HCT116 (cell line): ENCODE data around the gene HOXD8. TPM values are rescaled to one million over a fixed set of nuclear protein-coding genes. Genes with fewer than 3 reads are reported as not detected.

Source experiments
- ATAC-seq: fragments of 200-7000 bp; cut with Tn5 transposase; 2 replicates; pipeline ENCODE4 v1.9.1; 2020; ENCODE audit warnings: mild to moderate bottlenecking, moderate library complexity
- BruUV-seq: library from RNA; stranded (reverse); fragments of 400-500 nt; replicated peaks from 2 replicates; lab custom pipeline; 2021; lab: Mats Ljungman, UMichigan
- CTCF ChIA-PET: fragments of 300-600 bp; sonication (Branson Sonifier 250); formaldehyde crosslinking; loops from one replicate; lab custom pipeline; 2021; ENCODE audit warnings: antibody characterized with exemption; lab: Charles Lee
- POLR2A ChIA-PET: fragments of 300-600, 350-600 bp; sonication (Branson Sonifier 250); formaldehyde crosslinking; loops from one replicate; lab custom pipeline; 2021; ENCODE audit warnings: antibody characterized with exemption; lab: Charles Lee
- RAD21 ChIA-PET, 2 experiments: fragments of 300-600 bp; sonication (Branson Sonifier 250); formaldehyde crosslinking; loops; one replicate each; lab custom pipeline; 2023; ENCODE audit warnings: low total read pairs in 2 of 2; ENCODE audit not compliant: uncharacterized antibody in 2 of 2, unreplicated experiment in 2 of 2, low non-redundant PET in 1 of 2; lab: Charles Lee
- DNase-seq: peaks from one replicate; pipeline ENCODE4 v3.0.0-alpha.2; 2010; ENCODE audit warnings: low read depth, low spot score
- H2AFZ ChIP-seq: fragments of 200-600 bp; shearing (Covaris generic), sonication (generic); 2 replicates; pipeline ENCODE4 v1.6.1; 2017; ENCODE audit warnings: low read depth, mixed run types, mixed read lengths, antibody characterized with exemption, low read length; ENCODE audit not compliant: poor library complexity, severe bottlenecking
- H3K27ac ChIP-seq: 2 replicates; pipeline ENCODE4 v1.5.1; 2012; ENCODE audit warnings: low read depth, low read length
- H3K27me3 ChIP-seq: fragments of 200-600 bp; sonication (generic); 2 replicates; pipeline ENCODE4 v1.6.1; 2016; ENCODE audit warnings: mixed run types, low read length, mixed read lengths; ENCODE audit not compliant: insufficient read depth
- H3K36me3 ChIP-seq, 2 experiments: fragments of 200-500 bp in 1 of 2; fragments of 200-600 bp in 1 of 2; sonication (Bioruptor generic) in 1 of 2; sonication (generic) in 1 of 2; 2 replicates each; pipeline versions ENCODE4 v1.5.1 to v1.6.1; 2014 to 2016; ENCODE audit warnings: low read length in 2 of 2, inconsistent platforms in 1 of 2, mixed read lengths in 1 of 2, mixed run types in 1 of 2; ENCODE audit not compliant: insufficient read depth in 2 of 2, control insufficient read depth in 1 of 2
- H3K4me1 ChIP-seq, 2 experiments: fragments of 200-600 bp in 1 of 2; sonication (generic) in 1 of 2; 2 replicates each; pipeline versions ENCODE4 v1.5.1 to v1.6.1; 2012 to 2017; ENCODE audit warnings: low read length in 2 of 2, inconsistent platforms in 1 of 2, mild to moderate bottlenecking in 1 of 2, mixed read lengths in 1 of 2, mixed run types in 1 of 2, moderate library complexity in 1 of 2; ENCODE audit not compliant: insufficient read depth in 2 of 2, control insufficient read depth in 1 of 2
- H3K4me2 ChIP-seq: fragments of 200-600 bp; sonication (generic); 2 replicates; pipeline ENCODE4 v1.6.1; 2017; ENCODE audit warnings: mixed run types, low read length, mixed read lengths
- H3K4me3 ChIP-seq, 2 experiments: fragments of 200-600 bp in 1 of 2; sonication (generic) in 1 of 2; replicated peaks in 1 of 2; 2 replicates each; pipeline ENCODE4 v1.5.1; 2011 to 2016; ENCODE audit warnings: low read length in 2 of 2, control low read depth in 1 of 2, low read depth in 1 of 2, mild to moderate bottlenecking in 1 of 2, mixed read lengths in 1 of 2, mixed run types in 1 of 2
- H3K79me2 ChIP-seq: fragments of 200-600 bp; sonication (generic); 2 replicates; pipeline ENCODE4 v1.6.1; 2017; ENCODE audit warnings: mild to moderate bottlenecking, mixed run types, low read length, moderate library complexity, mixed read lengths; ENCODE audit not compliant: insufficient read depth
- H3K9ac ChIP-seq: fragments of 200-600 bp; sonication (generic); 2 replicates; pipeline ENCODE4 v1.6.1; 2016; ENCODE audit warnings: low read length, mixed read lengths
- H3K9me2 ChIP-seq: fragments of 200-600 bp; sonication (generic), shearing (Covaris generic); 2 replicates; pipeline ENCODE4 v1.6.1; 2017; ENCODE audit warnings: mixed run types, mild to moderate bottlenecking, moderate library complexity; ENCODE audit not compliant: insufficient read depth
- H3K9me3 ChIP-seq, 2 experiments: fragments of 200-500 bp in 1 of 2; fragments of 200-600 bp in 1 of 2; sonication (Bioruptor generic) in 1 of 2; sonication (generic) in 1 of 2; 2 replicates each; pipeline ENCODE4 v1.6.1; 2014 to 2017; ENCODE audit warnings: low read length in 2 of 2, mixed read lengths in 2 of 2, inconsistent platforms in 1 of 2, low read depth in 1 of 2, mild to moderate bottlenecking in 1 of 2, mixed run types in 1 of 2, moderate library complexity in 1 of 2; ENCODE audit not compliant: control insufficient read depth in 1 of 2, insufficient read depth in 1 of 2
- H4K20me1 ChIP-seq: fragments of 200-600 bp; sonication (generic), shearing (Covaris generic); 2 replicates; pipeline ENCODE4 v1.6.1; 2017; ENCODE audit warnings: mixed run types, mild to moderate bottlenecking, moderate library complexity; ENCODE audit not compliant: insufficient read depth
- CBX3 ChIP-seq: IDR thresholded peaks from 2 replicates; pipeline ENCODE4 v1.6.1; 2012; ENCODE audit warnings: low read depth
- CEBPB ChIP-seq: IDR thresholded peaks from 2 replicates; pipeline ENCODE4 v1.6.1; 2012; ENCODE audit warnings: low read depth
- EGR1 ChIP-seq: IDR thresholded peaks from 2 replicates; pipeline ENCODE4 v1.6.1; 2012; ENCODE audit warnings: low read depth
- ELF1 ChIP-seq: IDR thresholded peaks from 2 replicates; pipeline ENCODE4 v1.6.1; 2012; ENCODE audit warnings: low read depth, borderline replicate concordance
- EZH2phosphoT487 ChIP-seq: fragments of 200-600 bp; IDR thresholded peaks from 2 replicates; pipeline ENCODE4 v1.6.1; 2018; ENCODE audit warnings: antibody characterized with exemption, borderline replicate concordance
- POLR2A ChIP-seq: IDR thresholded peaks from 2 replicates; pipeline ENCODE4 v1.7.0; 2011; ENCODE audit warnings: borderline replicate concordance; ENCODE audit not compliant: insufficient read depth, insufficient read length; ENCODE audit errors: extremely low read depth
- RAD21 ChIP-seq: IDR thresholded peaks from 2 replicates; pipeline ENCODE4 v1.6.1; 2012; ENCODE audit warnings: low read depth, mild to moderate bottlenecking
- SP1 ChIP-seq: IDR thresholded peaks from 2 replicates; pipeline ENCODE4 v1.6.1; 2012; ENCODE audit warnings: low read depth
- SRF ChIP-seq: IDR thresholded peaks from 2 replicates; pipeline ENCODE4 v1.6.1; 2012; ENCODE audit warnings: low read depth
- TCF7L2 ChIP-seq: IDR thresholded peaks from 2 replicates; pipeline ENCODE4 v1.7.0; 2011; ENCODE audit warnings: borderline replicate concordance, inconsistent platforms; ENCODE audit not compliant: insufficient read depth, insufficient read length; ENCODE audit errors: extremely low read depth
- YY1 ChIP-seq: IDR thresholded peaks from 2 replicates; pipeline ENCODE4 v1.6.1; 2011; ENCODE audit warnings: low read length, low read depth, moderate library complexity, mild to moderate bottlenecking; ENCODE audit not compliant: insufficient replicate concordance; ENCODE audit errors: extremely low read depth
- ZNF274 ChIP-seq: fragments of 200-500 bp; sonication (Bioruptor generic); IDR thresholded peaks from 2 replicates; pipeline ENCODE4 v1.6.1; 2014; ENCODE audit warnings: mild to moderate bottlenecking, low read depth, low read length, inconsistent platforms
- intact Hi-C: fragments of 100-400 bp; cut with micrococcal nuclease; formaldehyde crosslinking; loops from 2 replicates; pipeline ENCODE4 v1.10.0; 2022
- total RNA-seq: library from RNA; stranded (reverse); gene quantifications from one replicate; pipeline ENCODE4 v1.2.1, GENCODE V29; 2021; ENCODE audit not compliant: unreplicated experiment
- TF ChIP-seq, protein P1 (sequence below): IDR thresholded peaks from 2 replicates; pipeline ENCODE4 v1.6.1; 2012
- TF ChIP-seq, protein P2 (sequence below): IDR thresholded peaks from 2 replicates; pipeline ENCODE4 v1.6.1; 2011; ENCODE audit warnings: mild to moderate bottlenecking, low read length, moderate library complexity; ENCODE audit not compliant: insufficient replicate concordance; ENCODE audit errors: extremely low read depth
- TF ChIP-seq, protein P3 (sequence below): IDR thresholded peaks from 2 replicates; pipeline ENCODE4 v1.6.1; 2012

Gene HOXD8
- total RNA-seq, 1 experiment from 2014 or later, result 6.0 TPM

DNA sequence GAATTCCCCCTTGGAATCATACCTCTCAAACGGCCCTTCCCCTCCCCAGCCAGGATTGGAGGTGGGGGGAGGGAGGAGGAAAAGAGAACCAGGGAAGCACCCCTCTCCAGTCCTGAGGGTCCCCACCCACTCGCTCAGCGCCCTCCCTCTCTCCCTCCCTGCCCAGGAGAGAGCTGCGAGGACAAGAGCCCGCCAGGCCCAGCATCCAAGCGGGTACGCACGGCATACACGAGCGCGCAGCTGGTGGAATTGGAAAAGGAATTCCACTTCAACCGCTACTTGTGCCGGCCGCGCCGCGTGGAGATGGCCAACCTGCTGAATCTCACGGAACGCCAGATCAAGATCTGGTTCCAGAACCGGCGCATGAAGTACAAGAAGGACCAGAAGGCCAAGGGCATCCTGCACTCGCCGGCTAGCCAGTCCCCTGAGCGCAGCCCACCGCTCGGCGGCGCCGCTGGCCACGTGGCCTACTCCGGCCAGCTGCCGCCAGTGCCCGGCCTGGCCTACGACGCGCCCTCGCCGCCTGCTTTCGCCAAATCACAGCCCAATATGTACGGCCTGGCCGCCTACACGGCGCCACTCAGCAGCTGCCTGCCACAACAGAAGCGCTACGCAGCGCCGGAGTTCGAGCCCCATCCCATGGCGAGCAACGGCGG is 42.0 kb downstream of the HOXD8 start:
- ATAC-seq (no peak), DNase-seq (no peak)
- no TSS peak for BruUV-seq
- no peaks in the 10 kb centered on the region for H3K27me3 ChIP-seq
- no peak overlapping the region for H3K9ac ChIP-seq
- ChIA-PET RAD21 (no interaction called here), CTCF (no interaction called here), POLR2A (no interaction called here)
- intact Hi-C loops, result no loop called here
- H4K20me1 ChIP-seq, result no peaks in the 10 kb centered on the region
- H3K79me2 ChIP-seq, result no peaks in the 10 kb centered on the region
- no peak overlapping the region for H2AFZ ChIP-seq
- H3K4me1 ChIP-seq, result no peaks in the 10 kb centered on the region
- no peaks in the 10 kb centered on the region for H3K9me2 ChIP-seq
- H3K36me3 ChIP-seq, result no peaks in the 10 kb centered on the region
- no peaks in the 10 kb centered on the region for H3K9me3 ChIP-seq
- TF ChIP-seq EGR1 (no peak), CEBPB (no peak), ELF1 (no peak)
- TF ChIP-seq, protein P1, sequence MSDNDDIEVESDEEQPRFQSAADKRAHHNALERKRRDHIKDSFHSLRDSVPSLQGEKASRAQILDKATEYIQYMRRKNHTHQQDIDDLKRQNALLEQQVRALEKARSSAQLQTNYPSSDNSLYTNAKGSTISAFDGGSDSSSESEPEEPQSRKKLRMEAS, result no peak
- H3K4me3 ChIP-seq, result no peak overlapping the region
- H3K27ac ChIP-seq, result no peak overlapping the region
- no peak overlapping the region for H3K4me2 ChIP-seq

- RAD21 ChIA-PET, result no interaction called here
- POLR2A ChIA-PET, result no interaction called here
- no peaks in the 10 kb centered on the region for H3K79me2 ChIP-seq
- intact Hi-C loops, result no loop called here
- no peaks in the 10 kb centered on the region for H4K20me1 ChIP-seq
- no peaks in the 10 kb centered on the region for H3K4me1 ChIP-seq
- ATAC-seq (no peak), DNase-seq (no peak)
- no peak overlapping the region for H3K4me2 ChIP-seq
- H2AFZ ChIP-seq, result no peak overlapping the region
- no peaks in the 10 kb centered on the region for H3K36me3 ChIP-seq
- TF ChIP-seq POLR2A, result no peak
- TF ChIP-seq CEBPB, result no peak
- TF ChIP-seq, protein P2, sequence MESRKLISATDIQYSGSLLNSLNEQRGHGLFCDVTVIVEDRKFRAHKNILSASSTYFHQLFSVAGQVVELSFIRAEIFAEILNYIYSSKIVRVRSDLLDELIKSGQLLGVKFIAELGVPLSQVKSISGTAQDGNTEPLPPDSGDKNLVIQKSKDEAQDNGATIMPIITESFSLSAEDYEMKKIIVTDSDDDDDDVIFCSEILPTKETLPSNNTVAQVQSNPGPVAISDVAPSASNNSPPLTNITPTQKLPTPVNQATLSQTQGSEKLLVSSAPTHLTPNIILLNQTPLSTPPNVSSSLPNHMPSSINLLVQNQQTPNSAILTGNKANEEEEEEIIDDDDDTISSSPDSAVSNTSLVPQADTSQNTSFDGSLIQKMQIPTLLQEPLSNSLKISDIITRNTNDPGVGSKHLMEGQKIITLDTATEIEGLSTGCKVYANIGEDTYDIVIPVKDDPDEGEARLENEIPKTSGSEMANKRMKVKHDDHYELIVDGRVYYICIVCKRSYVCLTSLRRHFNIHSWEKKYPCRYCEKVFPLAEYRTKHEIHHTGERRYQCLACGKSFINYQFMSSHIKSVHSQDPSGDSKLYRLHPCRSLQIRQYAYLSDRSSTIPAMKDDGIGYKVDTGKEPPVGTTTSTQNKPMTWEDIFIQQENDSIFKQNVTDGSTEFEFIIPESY, result no peak
- no peak for TF ChIP-seq CBX3
- TF ChIP-seq SP1, result no peak
- TF ChIP-seq, protein P1, result no peak
- TF ChIP-seq, protein P3, sequence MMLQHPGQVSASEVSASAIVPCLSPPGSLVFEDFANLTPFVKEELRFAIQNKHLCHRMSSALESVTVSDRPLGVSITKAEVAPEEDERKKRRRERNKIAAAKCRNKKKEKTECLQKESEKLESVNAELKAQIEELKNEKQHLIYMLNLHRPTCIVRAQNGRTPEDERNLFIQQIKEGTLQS, result no peak
- TF ChIP-seq RAD21, result no peak
- no peak for TF ChIP-seq ZNF274
- TF ChIP-seq SRF, result no peak
- TF ChIP-seq TCF7L2, result no peak
- TF ChIP-seq EZH2phosphoT487, result no peak
- TF ChIP-seq ELF1, result no peak
- no peak for TF ChIP-seq YY1
- no peaks in the 10 kb centered on the region for H3K9me3 ChIP-seq
- H3K9me2 ChIP-seq, result no peaks in the 10 kb centered on the region
- H3K27ac ChIP-seq, result no peak overlapping the region
- H3K9ac ChIP-seq, result no peak overlapping the region
- CTCF ChIA-PET, result no interaction called here
- BruUV-seq, result no TSS peak
- H3K4me3 ChIP-seq, result no peak overlapping the region
- no peaks in the 10 kb centered on the region for H3K27me3 ChIP-seq
Measured at GRCh38 chr2:176172007-176172894, 42.7 kb downstream of the HOXD8 start.
